H1 (cell line): ENCODE results near the gene IGLL1. TPM values are rescaled to one million over a fixed set of nuclear protein-coding genes. Genes with fewer than 3 reads are reported as not detected.

Source experiments
- CTCF ChIA-PET: fragments of 300-600 bp; sonication (Branson Sonifier 250); formaldehyde crosslinking; loops from one replicate; lab custom pipeline; 2021; ENCODE audit not compliant: partially characterized antibody; lab: Charles Lee
- POLR2A ChIA-PET: fragments of 300-600 bp; sonication (Branson Sonifier 250); formaldehyde crosslinking; loops from one replicate; lab custom pipeline; 2021; ENCODE audit warnings: inconsistent platforms; ENCODE audit not compliant: partially characterized antibody; lab: Charles Lee
- DNase-seq, 2 experiments: peaks; one replicate each; pipeline versions ENCODE4 v3.0.0 to v3.0.0-alpha.2; 2010 to 2022; ENCODE audit warnings: low spot score in 2 of 2, low read depth in 1 of 2, mixed read lengths in 1 of 2
- FAIRE-seq: peaks from 2 replicates; lab custom pipeline; 2011; peaks lifted over from hg19 to GRCh38; lab: Jason Lieb, UNC
- H2AFZ ChIP-seq: 2 replicates; pipeline ENCODE4 v1.8.1; 2012; ENCODE audit warnings: low read length, inconsistent platforms
- H2AK5ac ChIP-seq: 2 replicates; pipeline ENCODE4 v1.6.1; 2013; ENCODE audit warnings: low read depth, low read length
- H2BK120ac ChIP-seq: replicated peaks from 2 replicates; pipeline ENCODE3; 2013; ENCODE audit warnings: low read depth, low read length, inconsistent platforms
- H2BK12ac ChIP-seq: 2 replicates; pipeline ENCODE4 v1.6.1; 2013; ENCODE audit warnings: low read depth, low read length
- H2BK15ac ChIP-seq: 2 replicates; pipeline ENCODE4 v1.6.1; 2013; ENCODE audit warnings: low read length
- H2BK20ac ChIP-seq: 2 replicates; pipeline ENCODE4 v1.6.1; 2013; ENCODE audit warnings: low read length
- H2BK5ac ChIP-seq: 2 replicates; pipeline ENCODE4 v1.6.1; 2013; ENCODE audit warnings: low read depth, low read length
- H3K14ac ChIP-seq: 2 replicates; pipeline ENCODE4 v1.6.1; 2013; ENCODE audit warnings: inconsistent platforms; ENCODE audit not compliant: insufficient read length
- H3K18ac ChIP-seq: 2 replicates; pipeline ENCODE4 v1.6.1; 2013; ENCODE audit warnings: low read length; ENCODE audit errors: extremely low read depth
- H3K23ac ChIP-seq: 2 replicates; pipeline ENCODE4 v1.6.1; 2013; ENCODE audit warnings: inconsistent platforms; ENCODE audit not compliant: insufficient read length
- H3K23me2 ChIP-seq: 2 replicates; pipeline ENCODE4 v1.6.1; 2013; ENCODE audit warnings: low read depth, low read length
- H3K27ac ChIP-seq: 2 replicates; pipeline ENCODE4 v1.6.1; 2011; ENCODE audit warnings: low read depth, low read length, inconsistent platforms
- H3K27me3 ChIP-seq, 4 experiments: replicated peaks in 1 of 4; 1 replicate in 1 of 4; 2 replicates in 3 of 4; pipeline versions ENCODE4 v1.6.1 to v1.8.1; 2011 to 2013; ENCODE audit warnings: low read length in 3 of 4, mild to moderate bottlenecking in 3 of 4, inconsistent platforms in 2 of 4, mixed read lengths in 2 of 4, moderate library complexity in 1 of 4; ENCODE audit not compliant: control insufficient read depth in 3 of 4, insufficient read depth in 3 of 4; ENCODE audit errors: extremely low read depth in 1 of 4
- H3K36me3 ChIP-seq, 4 experiments: 2 replicates each; pipeline versions ENCODE4 v1.6.1 to v1.8.1; 2011 to 2013; ENCODE audit warnings: mild to moderate bottlenecking in 4 of 4, low read length in 3 of 4, moderate library complexity in 2 of 4, control low read depth in 1 of 4, inconsistent platforms in 1 of 4; ENCODE audit not compliant: insufficient read depth in 4 of 4, control insufficient read depth in 2 of 4
- H3K4ac ChIP-seq: replicated peaks from 2 replicates; pipeline ENCODE3; 2013; ENCODE audit warnings: low read length, low read depth, mixed read lengths, inconsistent platforms; ENCODE audit not compliant: insufficient read length
- H3K4me1 ChIP-seq, 4 experiments: replicated peaks in 1 of 4; 1 replicate in 1 of 4; 2 replicates in 3 of 4; pipeline versions ENCODE4 v1.6.1 to v1.8.1; 2011 to 2013; ENCODE audit warnings: low read length in 3 of 4, inconsistent platforms in 2 of 4, mixed read lengths in 1 of 4; ENCODE audit not compliant: insufficient read depth in 4 of 4, control insufficient read depth in 3 of 4
- H3K4me2 ChIP-seq, 2 experiments: 2 replicates each; pipeline versions ENCODE4 v1.6.1 to v1.8.1; 2011 to 2013; ENCODE audit warnings: low read depth in 2 of 2, low read length in 2 of 2, control low read depth in 1 of 2, inconsistent platforms in 1 of 2, mild to moderate bottlenecking in 1 of 2; ENCODE audit not compliant: insufficient read depth in 1 of 2
- H3K4me3 ChIP-seq, 4 experiments: fragments of 200-600, 300-600 bp in 1 of 4; sonication (generic), shearing (Covaris generic), sonication (Bioruptor Twin) in 1 of 4; 2 replicates each; pipeline versions ENCODE4 v1.5.1 to v1.8.1; 2011 to 2016; ENCODE audit warnings: low read length in 4 of 4, low read depth in 3 of 4, control low read depth in 2 of 4, inconsistent platforms in 2 of 4, mild to moderate bottlenecking in 2 of 4, mixed read lengths in 1 of 4, moderate library complexity in 1 of 4; ENCODE audit not compliant: insufficient read depth in 2 of 4; ENCODE audit errors: extremely low read depth in 1 of 4
- H3K56ac ChIP-seq: replicated peaks from 2 replicates; pipeline ENCODE3; 2013; ENCODE audit warnings: low read depth, mild to moderate bottlenecking, mixed read lengths, low read length, inconsistent platforms; ENCODE audit not compliant: insufficient read length
- H3K79me1 ChIP-seq: 2 replicates; pipeline ENCODE4 v1.6.1; 2013; ENCODE audit warnings: low read depth, low read length, control low read depth
- H3K79me2 ChIP-seq, 2 experiments: 2 replicates each; pipeline versions ENCODE4 v1.6.1 to v1.8.1; 2012 to 2013; ENCODE audit warnings: low read length in 2 of 2, mild to moderate bottlenecking in 2 of 2, inconsistent platforms in 1 of 2; ENCODE audit not compliant: insufficient read depth in 2 of 2, control insufficient read depth in 1 of 2
- H3K9ac ChIP-seq, 4 experiments: replicated peaks in 1 of 4; 1 replicate in 1 of 4; 2 replicates in 3 of 4; pipeline versions ENCODE4 v1.6.1 to v1.8.1; 2011 to 2013; ENCODE audit warnings: low read depth in 3 of 4, low read length in 3 of 4, control low read depth in 2 of 4, mild to moderate bottlenecking in 2 of 4, moderate library complexity in 2 of 4, inconsistent platforms in 1 of 4; ENCODE audit errors: extremely low read depth in 1 of 4
- H3K9me3 ChIP-seq, 2 experiments: 2 replicates each; pipeline versions ENCODE4 v1.6.1 to v1.8.1; 2012 to 2013; ENCODE audit warnings: mild to moderate bottlenecking in 2 of 2, moderate library complexity in 2 of 2, control low read depth in 1 of 2, inconsistent platforms in 1 of 2, low read depth in 1 of 2, low read length in 1 of 2, mixed read lengths in 1 of 2; ENCODE audit not compliant: insufficient read depth in 2 of 2
- H4K20me1 ChIP-seq, 2 experiments: replicated peaks in 1 of 2; 2 replicates each; pipeline versions ENCODE3 to v1.8.1; 2011 to 2013; ENCODE audit warnings: inconsistent platforms in 2 of 2, low read length in 2 of 2, mild to moderate bottlenecking in 1 of 2; ENCODE audit not compliant: insufficient read depth in 2 of 2, control insufficient read depth in 1 of 2
- H4K5ac ChIP-seq: 2 replicates; pipeline ENCODE4 v1.6.1; 2013; ENCODE audit warnings: low read length, low read depth, mixed read lengths, inconsistent platforms; ENCODE audit not compliant: insufficient read length
- H4K8ac ChIP-seq: 2 replicates; pipeline ENCODE4 v1.8.0; 2013; ENCODE audit warnings: mild to moderate bottlenecking, moderate library complexity, low read length, inconsistent platforms; ENCODE audit not compliant: insufficient read depth; ENCODE audit errors: extremely low read depth
- H4K91ac ChIP-seq: replicated peaks from 2 replicates; pipeline ENCODE3; 2013; ENCODE audit warnings: low read length, mixed read lengths, inconsistent platforms; ENCODE audit not compliant: insufficient read length
- CBX5 ChIP-seq: fragments of 300-800, 300-1000 bp; sonication (generic); IDR thresholded peaks from 2 replicates; pipeline ENCODE4 v1.7.1; 2016; ENCODE audit warnings: antibody characterized with exemption, low read length, low read depth
- HDAC2 ChIP-seq, 2 experiments: fragments of 300-600 bp in 1 of 2; sonication (generic) in 1 of 2; IDR thresholded peaks; 2 replicates each; pipeline ENCODE4 v1.6.1; 2011 to 2012; ENCODE audit warnings: low read depth in 2 of 2, low read length in 2 of 2, mild to moderate bottlenecking in 2 of 2, moderate library complexity in 2 of 2, borderline replicate concordance in 1 of 2, inconsistent platforms in 1 of 2
- KDM4A ChIP-seq: IDR thresholded peaks from one replicate; pipeline ENCODE4 v1.7.1; 2012; ENCODE audit warnings: low read depth, mild to moderate bottlenecking, moderate library complexity, low read length, inconsistent platforms; ENCODE audit not compliant: severe bottlenecking
- NRF1 ChIP-seq: IDR thresholded peaks from 2 replicates; pipeline ENCODE4 v1.6.1; 2011; ENCODE audit warnings: mild to moderate bottlenecking, low read depth, low read length, improper control_type of control experiment
- POLR2AphosphoS5 ChIP-seq: IDR thresholded peaks from 2 replicates; pipeline ENCODE4 v1.6.1; 2011; ENCODE audit warnings: low read depth, low read length
- RAD21 ChIP-seq, 2 experiments: IDR thresholded peaks in 1 of 2; conservative IDR thresholded peaks in 1 of 2; 2 replicates each; pipeline ENCODE4 v1.6.1; 2011; ENCODE audit warnings: low read depth in 2 of 2, low read length in 2 of 2, improper control_type of control experiment in 1 of 2, inconsistent platforms in 1 of 2, mild to moderate bottlenecking in 1 of 2, moderate library complexity in 1 of 2
- SRF ChIP-seq: IDR thresholded peaks from 2 replicates; pipeline ENCODE4 v1.6.1; 2011; ENCODE audit warnings: mild to moderate bottlenecking, low read depth, low read length, moderate library complexity
- WGBS, 2 experiments: shearing (Covaris generic) in 1 of 2; methylation state at CpG; one replicate each; pipeline versions ENCODE4 v1.1.6 to v1.1.7; 2013 to 2015; ENCODE audit warnings: low lambda C conversion rate in 2 of 2, mixed read lengths in 2 of 2, inconsistent platforms in 1 of 2, low coverage in 1 of 2, missing lambda C conversion rate in 1 of 2; ENCODE audit not compliant: insufficient replicate concordance in 2 of 2, insufficient coverage in 1 of 2, insufficient read length in 1 of 2; ENCODE audit errors: extremely low coverage in 1 of 2, missing lambda C conversion rate in 1 of 2; 5-methylcytosine and 5-hydroxymethylcytosine counted together
- polyA plus RNA-seq, 7 experiments: library from polyadenylated mRNA; depleted of rRNA in 3 of 7; stranded (reverse) in 5 of 7; unstranded in 2 of 7; fragments of >200 nt in 5 of 7; fragments of 200-250 nt in 2 of 7; gene quantifications; 1 replicate in 5 of 7; 2 replicates in 1 of 7; 4 replicates in 1 of 7; pipeline versions ENCODE4 v1.2.1 to v1.2.3, GENCODE V29; 2011 to 2013; ENCODE audit warnings: missing spikeins in 2 of 7, mixed read lengths in 2 of 7
- total RNA-seq: library from RNA; stranded (reverse); fragmentation: NEBNext Ultra II Directional; extraction: Animal tissue kit (Norgen Biotek cat#: 25700); gene quantifications from 2 replicates; pipeline ENCODE4 v1.2.1, GENCODE V29; 2021

IGLL1 gene
- total and polyA plus RNA-seq, 2 of the 8 experiments (the other 6 are each of a cell fraction or from before 2014, with no cell fraction given), result not detected

DNA sequence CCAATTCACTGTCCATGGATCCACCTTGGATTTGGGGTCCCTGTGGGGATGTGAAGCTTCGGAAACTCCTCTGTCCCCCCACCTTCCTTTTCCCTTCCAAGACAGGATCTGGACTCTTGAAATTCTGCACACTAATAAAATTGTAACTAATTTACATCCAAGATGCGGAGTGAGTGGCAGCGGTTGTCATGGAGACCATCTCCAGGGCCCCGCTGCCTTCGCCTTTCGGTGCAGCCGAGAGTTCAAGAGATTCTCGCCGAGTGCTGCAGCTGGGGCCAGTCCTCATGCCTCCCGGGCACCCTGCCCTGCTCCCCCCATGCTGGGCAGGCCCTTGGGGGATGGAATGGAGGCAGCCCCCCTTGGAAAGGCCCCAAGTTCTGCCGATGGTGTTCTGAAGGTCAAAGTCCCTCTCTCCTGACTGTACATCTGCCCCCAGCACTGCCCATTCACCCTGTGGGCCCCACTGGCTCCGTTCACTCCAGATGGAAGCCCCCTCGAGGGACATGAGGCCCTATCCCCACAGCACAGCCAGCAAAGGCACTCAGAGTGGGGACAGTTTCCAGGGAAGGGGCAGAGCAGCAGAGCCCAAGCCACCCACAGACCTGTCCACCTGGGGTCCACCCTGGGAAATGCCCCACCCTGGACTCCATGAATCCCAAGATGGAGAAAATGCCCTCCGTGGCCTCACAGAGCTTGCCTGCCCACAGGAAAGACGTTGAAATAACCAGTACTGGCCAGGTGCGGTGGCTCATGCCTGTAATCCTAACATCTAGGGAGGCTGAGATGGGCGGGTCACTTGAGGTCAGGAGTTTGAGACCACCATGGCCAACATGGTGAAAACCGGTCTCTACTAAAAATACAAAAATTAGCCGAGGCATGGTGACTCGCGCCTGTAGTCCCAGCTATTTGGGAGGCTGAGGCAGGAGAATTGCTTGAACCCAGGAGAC is 25.9 kb downstream of the IGLL1 start:
- FAIRE-seq, result no peak
- CTCF ChIA-PET, result interaction anchor here (0.9 to 1.7 kb wide), 3 partner anchors 28 to 37 kb away, joined by 3 to 5 read pairs (median 3); no protein-coding TSS in a partner anchor
- H3K18ac ChIP-seq, result no peak overlapping the region

More for the DNA sequence above, 25.9 kb downstream of the IGLL1 start:
- Histone ChIP-seq H3K27ac (no peak overlapping the region), H4K20me1 (peaks cover 0 to 1% of the 10 kb centered on the region in 2 experiments), H3K4me2 (no peak overlapping the region), H2AFZ (no peak overlapping the region), H3K4ac (no peak overlapping the region), H4K8ac (no peak overlapping the region; the same call in 1 of the 2 replicates), H2BK15ac (no peak overlapping the region), H2BK12ac (no peak overlapping the region), H4K91ac (no peak overlapping the region), H2BK120ac (no peak overlapping the region), H3K4me3 (no peak overlapping the region), H3K14ac (no peak overlapping the region)
- TF ChIP-seq POLR2AphosphoS5 (no peak), NRF1 (no peak), RAD21 (IDR thresholded peaks at IDR 0.05 in 1 of 2, conservative IDR thresholded peaks at IDR 0.05 in 1 of 2; ENCODE audit: low read depth in 2 of 2, low read length in 2 of 2) (no peak), HDAC2 (IDR thresholded peaks at IDR 0.05; ENCODE audit: borderline replicate concordance in 1 of 2, low read depth in 2 of 2, low read length in 2 of 2) (no peak), SRF (no peak), CBX5 (no peak), KDM4A (no peak)
- TF ChIP-seq, all 59 proteins: peak for 0
- no peak overlapping the region for H3K56ac ChIP-seq
- H3K4me1 ChIP-seq, result no peaks in the 10 kb centered on the region
- H2BK20ac ChIP-seq, result no peak overlapping the region
- H4K5ac ChIP-seq, result no peak overlapping the region
- H3K9me3 ChIP-seq, result no peaks in the 10 kb centered on the region; a peak in 1 of 4 replicates
- H3K23ac ChIP-seq, result no peak overlapping the region
- no peaks in the 10 kb centered on the region for H3K36me3 ChIP-seq
- no peaks in the 10 kb centered on the region; the same call in 1 of the 2 replicates for H3K79me1 ChIP-seq
- H3K9ac ChIP-seq, result no peak overlapping the region
- no peaks in the 10 kb centered on the region for H3K79me2 ChIP-seq
- no peaks in the 10 kb centered on the region; a peak in 2 of 7 replicates for H3K27me3 ChIP-seq
- H2AK5ac ChIP-seq, result no peak overlapping the region
- DNase-seq, result no peak
- H2BK5ac ChIP-seq, result no peak overlapping the region
- WGBS, 2 experiments, result 88% methylated on average over 21 of the region's 21 CpGs; no CpG with 5 or more reads in 1 of the 2 experiments
- POLR2A ChIA-PET, result no interaction called here
- H3K23me2 ChIP-seq, result peaks cover 32% of the 10 kb centered on the region; the same call in 1 of the 2 replicates
